Superior temporal gyrus (tissue), 1 donor: Measurements from ENCODE around the gene RASAL2.
"Not testable (repeated sequence)": the region's sequence is repeated elsewhere in the genome, so short reads cannot be mapped to it uniquely, and the experiment has no call there.

Experiments used
- DNase-seq: peaks from one replicate; pipeline ENCODE4 v3.0.0-alpha.2; 2016; ENCODE audit errors: extremely low spot score

The RASAL2 gene

DNA sequence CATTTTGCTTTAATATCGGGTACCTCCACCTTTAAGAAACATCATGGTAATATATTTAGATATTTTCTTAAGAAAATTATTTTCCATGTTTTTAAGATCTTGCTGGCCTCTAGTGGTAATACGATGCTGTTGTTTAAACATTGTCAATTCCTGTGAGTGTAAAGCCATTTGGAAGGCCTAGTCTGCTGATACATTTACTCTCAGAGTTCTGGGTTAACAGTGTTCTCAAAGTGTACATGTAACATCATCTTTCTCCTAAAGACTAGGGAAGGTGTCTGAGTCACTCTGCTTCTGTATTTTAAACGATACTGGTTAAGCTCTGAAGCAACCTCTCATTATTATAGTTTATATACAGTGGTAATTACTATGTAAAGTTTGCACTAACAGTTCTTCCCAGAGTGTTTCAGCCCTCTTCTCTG, 189.1 kb downstream of the RASAL2 start:
- peak; percentile 62 for DNase-seq

- no peak for DNase-seq
Measured at GRCh38 chr1:178283409-178283808, 189.5 kb downstream of the RASAL2 start.

- no peak for DNase-seq
Measured at GRCh38 chr1:178284058-178284457, 190.2 kb downstream of the RASAL2 start.

DNA sequence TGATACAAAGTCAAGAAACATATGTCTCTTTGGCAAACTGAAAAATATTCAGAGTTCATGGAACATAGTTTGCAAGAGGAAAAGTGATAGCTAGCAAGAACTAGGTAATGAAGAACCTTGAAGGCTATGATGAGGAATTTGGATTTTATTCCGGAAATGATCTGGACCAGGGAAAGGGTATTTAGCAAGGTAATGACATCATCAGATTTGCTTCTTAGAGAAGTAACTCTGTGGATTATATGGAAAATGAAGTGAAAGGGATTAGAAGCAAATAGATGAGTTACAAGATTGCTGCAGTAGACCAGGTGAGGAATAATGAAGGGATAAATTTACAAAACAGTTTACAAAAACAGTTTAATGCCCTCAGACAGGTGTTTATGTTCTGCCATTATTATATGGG, 197.3 kb downstream of the RASAL2 start:
- no peak for DNase-seq

- no peak for DNase-seq
Measured at GRCh38 chr1:178294654-178295053, 200.8 kb downstream of the RASAL2 start.

DNA sequence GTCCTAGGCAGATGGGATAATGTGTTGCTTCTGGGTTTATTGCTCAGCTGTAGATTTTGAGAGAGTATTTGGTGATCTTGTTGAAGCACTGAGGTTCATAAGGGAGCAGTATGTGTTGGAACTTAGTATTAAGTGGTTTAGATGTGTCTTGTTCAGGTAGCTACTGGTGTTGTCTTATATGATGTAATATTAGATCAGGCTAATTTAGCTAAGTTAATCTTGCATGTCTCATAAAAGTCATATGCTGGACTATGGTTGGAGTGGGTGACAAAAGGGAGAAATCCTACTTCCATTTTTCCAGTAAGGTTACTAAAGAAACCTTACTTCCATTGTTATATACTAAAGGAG, 206.4 kb downstream of the RASAL2 start:
- DNase-seq = no peak

DNA sequence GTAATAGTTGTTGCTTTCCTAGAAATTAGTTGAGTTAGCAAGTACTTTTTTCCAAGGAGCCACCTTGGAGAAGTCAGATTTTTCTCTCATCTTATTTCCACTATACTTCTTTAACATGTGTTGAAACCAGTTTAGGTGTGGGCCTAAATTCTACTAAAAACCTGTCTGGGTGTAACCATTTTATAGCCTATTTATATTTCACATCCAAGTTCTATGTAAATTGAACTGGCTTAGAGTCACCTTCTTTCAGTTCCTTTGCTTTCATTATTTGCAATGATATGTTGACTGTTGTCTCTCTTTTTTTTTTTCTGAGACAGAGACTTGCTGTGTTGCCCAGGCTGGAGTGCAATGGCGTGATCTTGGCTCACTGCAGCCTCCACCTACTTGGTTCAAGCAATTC, 207.2 kb downstream of the RASAL2 start:
- DNase-seq = no peak

- no peak for DNase-seq
Measured at GRCh38 chr1:178307264-178307663, 213.4 kb downstream of the RASAL2 start.

DNA sequence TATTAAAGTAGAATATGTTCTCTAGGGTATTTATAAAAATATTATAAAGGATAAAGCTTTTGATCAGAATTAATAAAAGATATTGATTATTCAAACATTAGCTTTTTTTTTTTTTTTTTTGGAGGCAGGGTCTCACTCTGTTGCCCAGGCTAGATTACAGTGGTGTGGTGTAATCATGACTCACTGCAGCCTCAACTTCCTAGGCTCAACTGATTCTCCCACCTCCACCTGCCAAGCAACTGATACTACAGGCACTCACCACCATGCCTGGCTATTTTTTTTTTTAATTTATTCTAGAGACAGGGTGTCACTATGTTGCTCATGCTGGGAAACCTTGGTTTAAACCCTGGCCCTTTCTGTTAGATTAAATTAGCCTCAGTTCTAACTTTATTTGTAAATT, 214.5 kb downstream of the RASAL2 start:
- DNase-seq = no peak

DNA sequence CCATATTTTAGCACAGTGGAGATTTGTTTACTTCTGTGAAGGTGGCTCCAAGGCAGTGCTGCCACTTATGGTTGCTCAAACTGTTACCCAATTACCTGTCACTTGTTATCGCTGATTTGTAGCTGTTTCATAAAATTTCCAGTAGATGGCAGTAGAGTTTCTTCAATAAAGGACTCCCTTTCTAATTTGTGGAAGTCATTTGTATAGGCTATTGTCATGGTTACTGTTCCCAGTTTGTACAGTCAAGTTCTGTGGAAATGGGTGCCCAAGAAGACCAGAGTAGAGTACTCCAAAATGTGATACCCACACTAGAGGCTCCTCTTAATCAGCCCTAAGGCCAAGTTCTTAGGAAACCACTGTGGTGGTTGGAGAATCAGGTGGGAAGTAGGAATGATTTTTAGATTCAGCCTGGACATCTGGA, 216.8 kb downstream of the RASAL2 start:
- DNase-seq = peak; percentile 90

DNA sequence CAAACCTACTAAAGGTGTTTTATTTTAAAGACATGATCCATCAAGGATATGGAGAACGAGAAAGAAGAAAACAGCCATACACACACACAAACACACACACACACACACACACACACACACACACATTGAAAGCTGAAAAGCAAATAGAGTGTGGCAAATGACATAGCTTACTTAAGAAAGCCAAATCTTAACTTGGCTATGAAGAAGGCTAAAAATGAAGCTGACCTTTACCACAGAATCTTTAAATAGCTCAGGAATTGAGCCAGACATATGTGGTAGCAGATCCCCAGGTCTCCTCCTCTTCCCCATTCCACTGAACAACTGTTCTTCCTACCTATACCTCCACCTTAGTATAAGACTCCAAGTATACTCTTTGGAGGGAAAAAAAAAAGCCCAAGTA, 217.3 kb downstream of the RASAL2 start:
- DNase-seq = no peak

DNA sequence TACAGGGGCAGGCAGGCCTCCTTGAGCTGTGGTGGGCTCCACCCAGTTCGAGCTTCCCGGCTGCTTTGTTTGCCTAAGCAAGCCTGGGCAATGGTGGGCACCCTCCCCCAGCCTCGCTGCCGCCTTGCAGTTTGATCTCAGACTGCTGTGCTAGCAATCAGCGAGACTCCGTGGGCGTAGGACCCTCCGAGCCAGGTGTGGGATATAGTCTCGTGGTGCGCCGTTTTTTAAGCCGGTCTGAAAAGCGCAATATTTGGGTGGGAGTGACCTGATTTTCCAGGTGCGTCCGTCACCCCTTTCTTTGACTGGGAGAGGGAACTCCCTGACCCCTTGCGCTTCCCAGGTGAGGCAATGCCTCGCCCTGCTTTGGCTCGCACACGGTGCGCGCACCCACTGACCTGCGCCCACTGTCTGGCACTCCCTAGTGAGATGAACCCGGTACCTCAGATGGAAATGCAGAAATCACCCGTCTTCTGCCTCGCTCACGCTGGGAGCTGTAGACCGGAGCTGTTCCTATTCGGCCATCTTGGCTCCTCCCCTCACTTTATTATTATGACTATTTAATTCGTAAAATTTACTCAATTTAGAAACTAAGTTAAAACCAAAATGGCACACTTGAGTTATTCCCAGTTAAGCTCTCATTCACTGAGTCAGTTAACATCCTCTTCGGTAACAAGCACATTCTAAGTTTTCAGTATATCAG, 226.5 kb downstream of the RASAL2 start:
- not testable (repeated sequence) for DNase-seq

DNA sequence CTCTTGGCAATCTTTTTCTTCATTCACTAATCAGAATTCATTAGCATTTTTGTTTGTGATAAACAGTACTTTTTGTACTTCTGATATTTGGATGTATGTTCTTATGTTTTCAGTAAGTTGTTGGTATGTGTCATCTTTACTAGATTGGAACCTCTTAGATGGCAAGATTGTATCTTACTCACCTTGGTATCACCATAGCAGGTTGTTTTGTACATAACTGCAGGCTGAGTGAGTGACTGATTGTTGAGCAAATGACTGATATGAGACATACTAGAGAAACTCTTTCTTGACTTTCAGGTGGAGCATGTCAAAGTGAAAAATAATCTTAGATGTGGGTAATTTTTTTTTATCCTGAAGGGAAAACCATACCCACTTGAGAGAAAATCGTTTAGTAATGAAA, 229.2 kb downstream of the RASAL2 start:
- DNase-seq = no peak

DNA sequence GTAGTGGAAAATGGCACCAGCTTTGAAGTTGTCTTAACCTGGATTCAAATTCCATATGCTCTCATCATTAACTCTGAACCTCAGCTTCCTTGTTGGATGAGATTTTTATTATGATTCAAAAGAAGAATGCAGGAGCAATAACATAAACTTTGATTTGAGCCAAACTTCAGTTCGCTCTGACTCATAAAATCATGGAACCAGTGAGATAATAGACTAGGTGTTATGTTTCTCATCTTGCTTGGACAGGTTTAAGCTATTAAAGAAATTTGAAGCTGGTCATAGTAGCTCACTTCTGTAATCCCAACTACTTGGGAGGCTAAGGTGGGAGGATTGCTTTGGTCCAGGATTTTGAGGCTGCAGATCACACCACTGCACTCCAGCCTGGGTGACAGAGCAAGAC, 230.1 kb downstream of the RASAL2 start:
- DNase-seq = no peak

- no peak for DNase-seq
Measured at GRCh38 chr1:178328728-178329127, 234.8 kb downstream of the RASAL2 start.

DNA sequence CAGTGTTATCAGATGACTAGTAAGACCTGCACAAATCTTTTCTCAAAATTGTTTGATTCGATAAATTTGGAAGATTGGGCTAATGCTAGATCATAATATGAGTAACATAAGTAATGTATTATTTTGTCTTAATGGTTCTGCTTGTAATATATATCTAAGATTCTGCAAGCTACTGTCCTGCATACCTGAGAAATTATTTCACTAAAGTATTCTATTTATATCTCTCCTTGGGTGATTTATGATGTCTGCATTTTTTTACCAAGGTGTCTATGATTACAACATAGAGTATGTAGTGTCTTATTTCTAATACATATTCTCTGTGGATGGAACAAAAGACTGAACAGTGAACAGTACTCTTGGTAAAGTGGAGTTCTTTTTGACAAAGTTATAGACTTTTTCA, 236.2 kb downstream of the RASAL2 start:
- DNase-seq = no peak

DNA sequence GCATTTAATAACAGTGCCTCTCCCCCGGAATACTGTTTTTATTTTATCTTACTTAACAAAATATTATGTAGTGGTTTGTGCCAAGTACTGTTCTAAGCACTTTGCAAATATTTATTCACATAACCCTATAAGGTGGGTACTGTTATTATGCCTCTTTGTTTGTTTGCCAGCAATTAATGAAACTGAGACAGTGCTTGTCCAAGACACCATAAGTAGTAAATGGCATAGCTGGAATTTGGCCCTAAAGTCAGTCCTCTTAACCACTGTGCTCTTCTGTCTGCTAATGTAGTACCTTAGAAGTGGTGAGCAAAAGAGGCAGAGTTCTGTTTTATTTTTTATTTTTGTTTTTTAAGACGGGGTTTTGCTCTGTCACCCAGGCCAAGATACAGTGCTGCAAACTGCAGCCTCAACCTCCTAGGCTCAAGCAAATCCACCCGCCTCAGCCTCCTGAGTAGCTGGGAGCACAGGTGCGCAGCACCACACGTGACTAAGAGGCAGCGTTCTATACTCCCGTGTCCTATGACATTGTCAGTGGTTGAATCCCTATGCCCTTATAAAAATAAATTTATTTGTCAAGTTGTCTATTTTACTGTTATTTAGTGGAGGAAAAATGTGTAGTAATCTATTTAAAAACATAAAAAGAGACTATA, 237.1 kb downstream of the RASAL2 start:
- no peak for DNase-seq

DNA sequence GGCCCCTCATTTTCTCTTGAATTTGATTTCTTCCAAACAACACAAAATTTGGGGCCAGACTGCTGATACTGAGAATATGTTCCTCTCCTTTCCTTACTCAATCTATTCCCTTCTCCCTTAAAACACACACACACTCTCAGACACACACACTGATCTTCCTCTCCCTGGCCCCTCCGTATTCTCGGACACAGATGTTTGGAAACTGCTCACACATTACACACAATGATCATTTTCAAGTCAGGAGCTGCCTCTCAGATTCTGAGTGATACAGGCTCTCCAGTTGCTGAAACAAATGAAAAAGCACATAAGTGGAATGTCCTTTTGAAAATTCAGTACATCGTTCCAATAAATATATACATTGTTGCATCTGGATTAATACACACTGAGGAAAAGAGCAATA, 241.5 kb downstream of the RASAL2 start:
- no peak for DNase-seq

DNA sequence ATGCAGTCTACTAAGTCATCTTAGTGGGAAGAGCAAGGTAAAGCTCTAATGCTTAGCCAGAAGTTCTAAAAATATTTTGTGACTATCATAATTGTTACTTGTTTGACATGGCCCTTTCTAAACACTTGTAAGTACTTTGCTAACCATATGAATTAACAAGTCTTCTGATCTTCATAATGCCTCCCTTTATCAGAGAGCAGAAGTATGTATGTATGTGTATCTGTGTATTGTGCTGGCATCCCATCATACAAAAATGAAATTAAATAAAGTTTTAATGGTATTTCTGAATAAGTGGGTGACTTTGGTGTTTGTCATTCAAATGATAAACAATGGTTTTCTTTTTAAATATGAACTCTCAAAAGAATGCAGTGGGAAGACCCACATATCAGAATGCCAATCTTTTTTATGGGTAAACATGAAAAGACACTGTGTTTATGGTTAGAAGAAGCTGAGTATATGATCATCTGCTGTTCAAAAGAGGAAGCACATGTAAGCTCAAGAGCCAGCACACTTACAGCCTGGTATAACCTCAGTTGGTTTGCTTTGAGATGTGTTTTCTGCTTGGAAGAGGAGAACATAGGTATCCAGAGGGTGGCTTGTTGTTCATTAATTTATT, 243.3 kb downstream of the RASAL2 start:
- DNase-seq = no peak

- no peak for DNase-seq
Measured at GRCh38 chr1:178339834-178340233, 245.9 kb downstream of the RASAL2 start.

GRCh38 chr1:178341261-178341956, 247.5 kb downstream of the RASAL2 start:
- no peak for DNase-seq

- no peak for DNase-seq
Measured at GRCh38 chr1:178342745-178343144, 248.8 kb downstream of the RASAL2 start.
